Left cardiac atrium (tissue), 4 donors: ENCODE results near the gene TMEM250. TPM values are rescaled to one million over a fixed set of nuclear protein-coding genes. Genes with fewer than 3 reads are reported as not detected.
A peak's percentile ranks its signal among the peaks of the same experiment; 100 is the strongest.

ENCODE experiments used
- ATAC-seq, 2 donors: fragments of 200-7000 bp; cut with Tn5 transposase; one replicate each; pipeline ENCODE4 v1.9.1; 2020; ENCODE audit warnings: mild to moderate bottlenecking in 2 of 2, moderate library complexity in 2 of 2
- DNase-seq: peaks from one replicate; pipeline ENCODE4 v3.0.0-alpha.2; 2020
- intact Hi-C, 2 donors: fragments of 100-400 bp; cut with DNase I; formaldehyde crosslinking; loops; one replicate each; pipeline versions ENCODE4 v1.14.1 to v1.15.1; 2022 to 2023
- total RNA-seq, 2 donors: library from RNA; stranded (reverse); fragmentation: NEBNext Ultra II Directional; extraction: Animal tissue kit (Norgen Biotek cat#: 25700); gene quantifications; one replicate each; pipeline ENCODE4 v1.2.1, GENCODE V29; 2021
- donor health status: DM: no; HTN: yes; CAD: no.
- donor health status: DM: no; HTN: yes; CAD: no; lungs with severe emphysema.
- donor health status: DM: yes; HTN: yes; CAD: no.
- donor health status: Dilated cardiomyopathy.

The TMEM250 gene
- total RNA-seq, 2 donors from 2014 or later, result 21.6 to 23.4 TPM

DNA sequence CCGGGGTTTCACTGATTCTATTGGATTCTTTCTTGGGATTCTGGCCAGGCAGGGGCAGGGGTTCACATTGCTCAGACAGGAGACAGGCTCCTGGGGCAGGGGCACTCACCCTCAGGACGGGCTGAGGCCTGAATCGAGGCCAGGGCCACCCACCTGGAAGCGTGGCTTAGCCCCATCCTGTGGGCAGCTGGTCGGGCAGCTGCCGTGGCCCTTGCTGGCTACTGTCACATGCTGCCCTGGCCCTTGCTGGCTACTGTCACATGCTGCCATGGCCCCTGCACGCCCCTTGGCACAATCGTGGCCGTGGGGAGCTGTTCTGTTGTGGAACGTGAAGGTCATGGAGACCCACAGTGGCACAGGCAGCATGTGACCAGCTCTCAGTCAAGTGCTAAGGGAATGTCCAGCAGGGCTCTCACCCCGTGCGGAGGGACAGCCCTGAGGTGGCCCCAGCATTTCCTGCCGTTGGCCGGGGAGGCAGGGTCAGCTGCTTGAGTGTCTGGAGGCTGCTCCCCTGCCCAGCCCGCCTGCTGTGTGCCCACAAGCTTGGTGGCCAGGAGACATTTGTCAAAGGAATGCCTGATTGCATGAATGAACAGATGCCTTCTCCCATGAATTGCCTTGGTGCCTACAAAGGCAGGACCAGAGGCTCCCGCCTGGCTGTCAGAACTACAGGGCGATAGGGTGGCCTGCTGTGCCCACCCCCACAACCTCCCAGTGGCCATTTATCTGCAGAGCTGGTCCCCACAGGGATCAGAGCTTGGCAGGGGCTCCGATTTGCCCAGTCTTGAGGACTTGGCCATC lies 16.9 kb upstream of the TMEM250 start:
- intact Hi-C loops, result loop anchor here in 1 of 2 donors (2.0 kb wide), 1 partner anchor 147 kb away; no protein-coding TSS in a partner anchor
- no peak for ATAC-seq
- DNase-seq, result no peak

GRCh38 chr9:136133959-136134484 lies 15.3 kb upstream of the TMEM250 start:
- no peak for DNase-seq
- intact Hi-C loops, result loop anchor here in 1 of 2 donors (2.0 kb wide), 1 partner anchor 149 kb away; no protein-coding TSS in a partner anchor
- no peak for ATAC-seq

DNA sequence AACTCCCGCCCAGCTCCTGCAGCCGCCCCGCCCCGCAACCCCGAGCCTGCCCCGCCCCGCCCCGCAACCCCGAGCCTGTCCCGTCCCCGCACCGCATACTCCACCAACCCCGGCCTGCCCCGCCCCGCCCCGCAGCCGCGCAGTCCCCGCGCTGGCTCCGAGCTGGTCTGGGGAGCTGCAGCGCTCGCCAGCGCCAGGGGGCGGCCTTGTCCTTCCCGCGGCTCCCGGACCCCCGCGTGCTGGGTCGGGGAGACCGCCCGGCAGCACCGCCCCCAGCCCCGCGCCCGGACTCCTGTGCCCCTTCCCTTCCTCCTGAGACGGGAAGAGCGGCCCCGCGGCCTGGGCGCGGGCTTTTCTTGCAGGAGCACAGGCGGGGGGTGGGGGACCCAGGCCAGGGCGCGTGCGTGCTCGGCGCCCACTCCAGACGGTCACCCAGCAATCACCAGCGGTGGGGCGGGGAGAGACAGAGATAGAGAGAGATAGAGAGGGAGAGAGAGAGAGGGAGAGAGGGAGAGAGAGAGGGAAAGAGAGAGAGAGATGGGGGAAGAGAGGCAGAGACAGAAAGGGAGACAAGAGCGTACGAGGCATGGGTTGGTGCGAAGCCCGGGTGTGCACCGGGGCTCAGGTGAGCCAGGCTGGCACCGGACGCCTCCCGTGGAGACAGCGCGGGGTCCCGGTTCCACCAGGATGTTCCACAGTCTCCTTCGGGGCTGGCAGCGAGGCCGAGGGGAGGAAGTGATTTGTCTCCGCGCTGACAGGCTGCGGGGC lies 14.7 kb upstream of the TMEM250 start:
- no peak for DNase-seq
- ATAC-seq, result peak; percentile 62 to 69
- intact Hi-C loops, result no loop called here

DNA sequence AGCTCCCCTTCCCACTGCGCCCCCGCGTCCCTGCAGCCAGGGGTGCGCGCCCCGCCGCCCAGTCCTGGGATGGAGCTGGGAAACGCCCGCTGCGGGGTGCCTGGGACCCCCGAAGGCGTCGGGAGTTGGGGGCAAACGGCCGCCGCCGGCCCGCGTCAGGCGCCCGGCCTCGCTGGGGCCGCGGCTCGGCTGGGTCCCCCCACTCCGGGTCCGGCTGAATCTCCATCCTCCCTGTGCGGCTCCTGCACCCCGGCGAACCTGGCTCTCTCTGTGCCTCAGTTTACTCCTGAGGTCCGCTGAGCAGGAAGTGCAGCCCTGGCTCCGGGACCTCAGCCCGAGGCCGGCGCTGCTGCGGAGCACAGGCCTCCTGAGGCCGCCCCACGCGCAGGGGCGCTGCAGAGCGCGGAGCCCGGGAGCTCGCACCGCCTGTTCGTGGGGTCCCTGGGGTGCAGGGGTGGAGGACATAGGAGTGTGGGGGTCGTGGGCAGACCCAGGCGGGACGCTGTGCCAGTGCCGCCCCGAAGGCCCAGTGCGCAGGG lies 13.9 kb upstream of the TMEM250 start:
- ATAC-seq, result peak; percentile 29 to 39

GRCh38 chr9:136131629-136132511 lies 13.2 kb upstream of the TMEM250 start:
- no peak for ATAC-seq
- intact Hi-C loops, result no loop called here

More for the DNA sequence above, 13.9 kb upstream of the TMEM250 start:
- intact Hi-C loops, result no loop called here
- DNase-seq, result no peak

GRCh38 chr9:136129176-136129575 lies 10.5 kb upstream of the TMEM250 start:
- no peak for DNase-seq
- intact Hi-C loops, result loop anchor here in 1 of 2 donors (10.0 kb wide), 1 partner anchor 334 kb away; no protein-coding TSS in a partner anchor
- no peak for ATAC-seq

More at GRCh38 chr9:136131629-136132511, 13.2 kb upstream of the TMEM250 start:
- no peak for DNase-seq

- ATAC-seq (no peak), DNase-seq (no peak)
- intact Hi-C loops, result loop anchor here in 1 of 2 donors (10.0 kb wide), 1 partner anchor 334 kb away; no protein-coding TSS in a partner anchor
Measured at GRCh38 chr9:136128436-136128835, 9.8 kb upstream of the TMEM250 start.

- intact Hi-C loops, result loop anchor here in 1 of 2 donors (10.0 kb wide), 1 partner anchor 333 kb away; no protein-coding TSS in a partner anchor
- ATAC-seq (no peak), DNase-seq (no peak)
Measured at GRCh38 chr9:136127313-136127712, 8.6 kb upstream of the TMEM250 start.

GRCh38 chr9:136124976-136125692 lies 6.5 kb upstream of the TMEM250 start:
- no peak for DNase-seq
- intact Hi-C loops, result loop anchor here (2.0 to 10.0 kb wide), 4 partner anchors 38 to 523 kb away; no protein-coding TSS in a partner anchor
- ATAC-seq, result no peak

DNA sequence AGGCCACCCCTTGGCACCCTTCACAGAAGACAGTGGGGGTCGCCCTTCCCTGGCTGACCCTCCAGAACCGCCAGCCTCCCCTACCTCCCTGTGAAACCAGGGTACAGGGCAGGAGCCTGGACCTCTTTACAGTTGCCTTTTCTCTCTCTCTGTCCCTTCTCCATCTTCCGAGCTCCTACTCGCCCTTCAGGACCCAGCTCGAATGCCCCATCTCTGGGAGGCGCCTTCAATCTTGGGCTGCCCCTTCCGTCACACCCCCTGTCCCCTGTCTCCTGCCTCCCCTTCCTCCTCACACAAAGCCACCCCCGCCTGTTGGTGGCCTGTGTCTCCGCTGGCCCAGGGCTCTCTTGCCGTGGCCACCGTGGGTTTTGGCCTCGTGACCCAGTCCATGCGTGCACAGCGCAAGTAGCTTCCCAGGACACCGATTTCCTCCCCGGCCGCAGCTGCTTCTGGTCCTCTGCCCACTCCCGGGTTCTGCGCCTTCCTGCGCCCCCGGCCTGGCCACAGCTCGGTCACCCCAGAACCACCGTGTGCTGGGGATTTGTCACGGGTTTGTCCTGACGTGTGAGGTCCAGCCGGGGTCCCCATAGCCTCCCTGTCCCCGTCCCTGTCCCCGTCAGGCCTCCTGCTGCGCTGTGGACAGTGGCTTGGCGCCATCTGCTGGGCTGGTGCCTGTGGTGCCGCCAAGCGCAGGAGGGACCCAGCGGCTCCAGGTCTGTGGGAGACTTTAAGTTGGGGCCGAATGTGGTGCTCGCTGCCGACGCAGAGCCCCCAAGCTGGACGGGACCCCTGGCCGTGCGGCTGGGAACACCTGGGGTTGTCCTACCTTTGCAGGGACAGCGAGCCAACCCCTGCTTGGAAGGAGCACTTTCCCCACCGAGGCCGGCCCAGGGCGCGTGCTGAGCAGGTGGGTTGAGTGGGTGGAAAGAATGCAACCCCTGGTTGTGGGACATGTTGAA lies 4.0 kb upstream of the TMEM250 start:
- ATAC-seq, result peak; percentile 13 to 30
- peak; percentile 81 for DNase-seq
- intact Hi-C loops, result loop anchor here (2.0 to 10.0 kb wide), 5 partner anchors 35 to 520 kb away; no protein-coding TSS in a partner anchor

- intact Hi-C loops, result loop anchor here (2.0 to 10.0 kb wide), 5 partner anchors 34 to 520 kb away; no protein-coding TSS in a partner anchor
- ATAC-seq (no peak), DNase-seq (no peak)
Measured at GRCh38 chr9:136121801-136122200, 3.1 kb upstream of the TMEM250 start.

GRCh38 chr9:136120438-136120844 lies 1.8 kb upstream of the TMEM250 start:
- DNase-seq (no peak), ATAC-seq (no peak)
- intact Hi-C loops, result loop anchor here (5.0 to 10.0 kb wide), 3 partner anchors 33 to 518 kb away; no protein-coding TSS in a partner anchor

DNA sequence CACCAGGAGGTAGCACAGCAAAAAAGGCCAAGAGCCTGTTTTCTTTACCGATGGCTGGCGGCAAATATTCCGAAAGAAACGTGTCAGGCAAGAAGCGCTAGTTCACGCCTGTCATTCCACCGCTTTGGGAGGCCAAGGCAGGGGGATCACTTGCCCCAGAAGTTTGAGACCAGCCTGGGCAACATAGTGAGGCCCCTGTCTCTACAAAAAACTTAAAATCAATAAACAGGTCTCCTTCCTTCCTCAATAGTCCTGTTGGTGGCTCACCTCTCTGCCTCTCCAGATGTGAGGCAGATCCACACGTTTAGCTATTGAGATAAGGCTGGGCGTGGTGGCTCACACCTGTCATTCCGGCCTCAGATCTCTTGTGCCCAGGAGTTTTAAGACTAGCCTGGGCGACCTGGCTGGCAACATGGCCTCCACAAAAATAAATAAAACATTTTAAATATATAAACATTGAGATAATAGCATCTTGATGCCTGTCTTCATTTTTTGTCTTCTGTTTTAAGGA lies 1.3 kb upstream of the TMEM250 start:
- ATAC-seq (no peak), DNase-seq (no peak)
- intact Hi-C loops, result loop anchor here (5.0 to 10.0 kb wide), 3 partner anchors 33 to 518 kb away; no protein-coding TSS in a partner anchor

- intact Hi-C loops, result no loop called here
- DNase-seq (peak; percentile 53), ATAC-seq (peak; percentile 12 to 49)
Measured at GRCh38 chr9:136119061-136119882, 597 bp upstream of the TMEM250 start.

GRCh38 chr9:136117916-136118319 lies 757 bp downstream of the TMEM250 start:
- ATAC-seq, result peak; percentile 2 to 18
- intact Hi-C loops, result no loop called here
- no peak for DNase-seq
